Mammary epithelial cell (primary cell): Measurements from ENCODE around the gene ZNF497.

Experiments used
- CTCF ChIP-seq, 2 donors: IDR thresholded peaks in 1 of 2; conservative IDR thresholded peaks in 1 of 2; 2 replicates each; pipeline ENCODE4 v1.5.1; 2011 to 2012; ENCODE audit warnings: inconsistent platforms in 2 of 2, low read length in 2 of 2, mild to moderate bottlenecking in 2 of 2, control low read depth in 1 of 2, low read depth in 1 of 2; ENCODE audit not compliant: insufficient read depth in 1 of 2; ENCODE audit errors: extremely low read depth in 1 of 2
- EZH2 ChIP-seq: IDR thresholded peaks from 2 replicates; pipeline ENCODE4 v1.6.1; 2012; ENCODE audit warnings: low read length, inconsistent platforms, borderline replicate concordance

- TF ChIP-seq EZH2 (no peak), CTCF (conservative IDR thresholded peaks at IDR 0.05 in 1 of 2, IDR thresholded peaks at IDR 0.05 in 1 of 2; ENCODE audit: extremely low read depth in 1 of 2, insufficient read depth in 1 of 2, low read depth in 1 of 2, low read length in 2 of 2) (no peak)
These were observed 11.6 kb upstream of the ZNF497 start for GRCh38 chr19:58374200-58374599.
